HepG2 (cell line): ENCODE results near the gene TMEM167B. TPM values are rescaled to one million over a fixed set of nuclear protein-coding genes. Genes with fewer than 3 reads are reported as not detected.
A peak's percentile ranks its signal among the peaks of the same experiment; 100 is the strongest.

Source experiments
- ARID5B ChIP-seq: IDR thresholded peaks from 2 replicates; pipeline ENCODE4 v1.4.0; 2020; ENCODE audit warnings: mild to moderate bottlenecking, missing genetic modification reagents
- ATF1 ChIP-seq: IDR thresholded peaks from 2 replicates; pipeline ENCODE4 v1.6.1; 2016; ENCODE audit warnings: mild to moderate bottlenecking, control low read depth
- CEBPZ ChIP-seq: IDR thresholded peaks from 2 replicates; pipeline ENCODE4 v1.6.1; 2012; ENCODE audit warnings: low read length, improper control_type of control experiment
- GTF2F1 ChIP-seq: fragments of 150-350 bp; IDR thresholded peaks from 2 replicates; pipeline ENCODE4 v1.6.1; 2014; ENCODE audit warnings: low read length
- NR2C2 ChIP-seq: sonication (generic); formaldehyde crosslinking; IDR thresholded peaks from 2 replicates; pipeline ENCODE4 v1.4.0; 2020; ENCODE audit warnings: missing genetic modification reagents, mild to moderate bottlenecking, moderate library complexity, borderline replicate concordance
- RNF219 ChIP-seq: sonication (generic); formaldehyde crosslinking; IDR thresholded peaks from 2 replicates; pipeline ENCODE4 v1.5.0; 2020; ENCODE audit warnings: mild to moderate bottlenecking, missing genetic modification reagents
- SIN3B ChIP-seq: fragments of 150-350 bp; IDR thresholded peaks from 2 replicates; pipeline ENCODE4 v1.6.1; 2014; ENCODE audit warnings: low read length
- TFDP1 ChIP-seq: IDR thresholded peaks from 2 replicates; pipeline ENCODE4 v1.6.1; 2016; ENCODE audit warnings: missing compliant biosample characterization, missing genetic modification reagents, borderline replicate concordance
- TSC22D2 ChIP-seq: sonication (generic); formaldehyde crosslinking; IDR thresholded peaks from 2 replicates; pipeline ENCODE4 v1.5.1; 2020; ENCODE audit warnings: missing genetic modification reagents, mild to moderate bottlenecking, borderline replicate concordance
- ZNF512B ChIP-seq: sonication (generic); formaldehyde crosslinking; IDR thresholded peaks from 2 replicates; pipeline ENCODE4 v1.5.1; 2020; ENCODE audit warnings: missing genetic modification reagents, mild to moderate bottlenecking, borderline replicate concordance
- ZNF550 ChIP-seq: sonication (generic); formaldehyde crosslinking; IDR thresholded peaks from 2 replicates; pipeline ENCODE4 v1.4.0; 2020; ENCODE audit warnings: mild to moderate bottlenecking, missing genetic modification reagents, borderline replicate concordance
- ZNF691 ChIP-seq: sonication (generic); formaldehyde crosslinking; IDR thresholded peaks from 2 replicates; pipeline ENCODE4 v1.4.0; 2020; ENCODE audit warnings: missing genetic modification reagents, low read depth, mild to moderate bottlenecking, borderline replicate concordance
- polyA plus RNA-seq, 8 experiments: library from polyadenylated mRNA; depleted of rRNA in 3 of 8; stranded (reverse) in 7 of 8; unstranded in 1 of 8; fragments of >200 nt; fragmentation: Illumina TruSeq in 4 of 8; extraction: Trizol in 4 of 8; gene quantifications; 2 replicates each; pipeline versions ENCODE4 v1.2.1 to v1.2.3, GENCODE V29; 2011 to 2016; ENCODE audit warnings: low read depth in 4 of 8, missing spikeins in 1 of 8, mixed read lengths in 1 of 8; ENCODE audit not compliant: insufficient read depth in 1 of 8
- total RNA-seq, 5 experiments: library from RNA; depleted of rRNA; stranded (reverse); fragments of >200 nt; fragmentation: Illumina TruSeq; extraction: Trizol; gene quantifications; 2 replicates each; pipeline ENCODE4 v1.2.3, GENCODE V29; 2016; ENCODE audit warnings: low read depth in 1 of 5

TMEM167B gene
- total and polyA plus RNA-seq, 2 of the 13 experiments (the other 11 are each of a cell fraction or from before 2014, with no cell fraction given), result 9.5 to 22.4 TPM

- TF ChIP-seq ZNF691 (peak; percentile 56; the same call in 1 of the 2 replicates), TFDP1 (CRISPR knock-in tag) (no peak), CEBPZ (no peak), ZNF550 (CRISPR knock-in tag) (no peak), ARID5B (CRISPR knock-in tag) (peak; percentile 79), SIN3B (peak; percentile 65; the same call in 1 of the 2 replicates), ATF1 (CRISPR knock-in tag) (peak; percentile 86), RNF219 (no peak), TSC22D2 (CRISPR knock-in tag) (no peak), GTF2F1 (no peak), ZNF512B (CRISPR knock-in tag) (no peak), NR2C2 (CRISPR knock-in tag) (peak; percentile 76)
These were observed 14.8 kb upstream of the TMEM167B start, which contains the start of gene TAF13 (continued) for GRCh38 chr1:109075531-109076490.
